ENCODE measurements around the gene BCL2.

BCL2 gene

DNA sequence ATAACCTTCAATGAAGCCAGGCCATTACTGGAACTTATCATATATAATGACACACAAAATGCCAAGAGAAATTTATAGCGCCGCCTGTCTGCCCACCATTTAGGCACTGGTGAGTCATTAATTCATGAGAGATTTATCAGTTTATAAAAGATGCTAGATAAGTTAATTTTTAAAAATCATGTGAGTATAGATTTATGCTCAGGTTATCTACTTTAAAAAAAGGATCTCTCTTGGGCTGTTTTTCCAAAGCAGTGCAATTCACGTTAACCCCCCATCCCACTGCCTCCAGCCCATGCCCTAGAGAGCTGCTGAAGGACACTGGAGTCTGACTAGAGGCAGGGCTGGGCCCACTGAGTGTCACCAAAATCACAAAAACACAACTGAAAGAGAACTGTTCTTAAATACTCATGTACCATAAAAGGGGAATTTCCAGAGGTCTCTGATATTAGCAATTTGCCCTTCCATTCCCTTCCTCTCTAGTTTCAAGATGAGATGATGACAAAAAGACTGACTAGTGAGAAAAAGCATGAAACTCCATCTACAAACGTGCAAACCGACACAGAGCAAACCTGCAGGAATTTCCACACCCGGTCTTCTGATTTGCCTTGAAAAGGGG, 160.8 kb downstream of the BCL2 start:
- Histone ChIP-seq H3K36me3 (no peaks in the 10 kb centered on the region), H3K4me3 (ENCODE audit: low read depth in 1 of 2, low read length in 1 of 2) (no peak overlapping the region), H3K27ac (no peak overlapping the region), H3K27me3 (no peaks in the 10 kb centered on the region), H3K9me3 (no peaks in the 10 kb centered on the region), H3K4me1 (ENCODE audit: control insufficient read depth in 1 of 2, insufficient read depth in 1 of 2, low read depth in 1 of 2, low read length in 1 of 2) (peaks cover 6 to 8% of the 10 kb centered on the region in 2 experiments)
- TF ChIP-seq, protein P1, sequence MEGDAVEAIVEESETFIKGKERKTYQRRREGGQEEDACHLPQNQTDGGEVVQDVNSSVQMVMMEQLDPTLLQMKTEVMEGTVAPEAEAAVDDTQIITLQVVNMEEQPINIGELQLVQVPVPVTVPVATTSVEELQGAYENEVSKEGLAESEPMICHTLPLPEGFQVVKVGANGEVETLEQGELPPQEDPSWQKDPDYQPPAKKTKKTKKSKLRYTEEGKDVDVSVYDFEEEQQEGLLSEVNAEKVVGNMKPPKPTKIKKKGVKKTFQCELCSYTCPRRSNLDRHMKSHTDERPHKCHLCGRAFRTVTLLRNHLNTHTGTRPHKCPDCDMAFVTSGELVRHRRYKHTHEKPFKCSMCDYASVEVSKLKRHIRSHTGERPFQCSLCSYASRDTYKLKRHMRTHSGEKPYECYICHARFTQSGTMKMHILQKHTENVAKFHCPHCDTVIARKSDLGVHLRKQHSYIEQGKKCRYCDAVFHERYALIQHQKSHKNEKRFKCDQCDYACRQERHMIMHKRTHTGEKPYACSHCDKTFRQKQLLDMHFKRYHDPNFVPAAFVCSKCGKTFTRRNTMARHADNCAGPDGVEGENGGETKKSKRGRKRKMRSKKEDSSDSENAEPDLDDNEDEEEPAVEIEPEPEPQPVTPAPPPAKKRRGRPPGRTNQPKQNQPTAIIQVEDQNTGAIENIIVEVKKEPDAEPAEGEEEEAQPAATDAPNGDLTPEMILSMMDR (IDR thresholded peaks at IDR 0.05), result no peak

DNA sequence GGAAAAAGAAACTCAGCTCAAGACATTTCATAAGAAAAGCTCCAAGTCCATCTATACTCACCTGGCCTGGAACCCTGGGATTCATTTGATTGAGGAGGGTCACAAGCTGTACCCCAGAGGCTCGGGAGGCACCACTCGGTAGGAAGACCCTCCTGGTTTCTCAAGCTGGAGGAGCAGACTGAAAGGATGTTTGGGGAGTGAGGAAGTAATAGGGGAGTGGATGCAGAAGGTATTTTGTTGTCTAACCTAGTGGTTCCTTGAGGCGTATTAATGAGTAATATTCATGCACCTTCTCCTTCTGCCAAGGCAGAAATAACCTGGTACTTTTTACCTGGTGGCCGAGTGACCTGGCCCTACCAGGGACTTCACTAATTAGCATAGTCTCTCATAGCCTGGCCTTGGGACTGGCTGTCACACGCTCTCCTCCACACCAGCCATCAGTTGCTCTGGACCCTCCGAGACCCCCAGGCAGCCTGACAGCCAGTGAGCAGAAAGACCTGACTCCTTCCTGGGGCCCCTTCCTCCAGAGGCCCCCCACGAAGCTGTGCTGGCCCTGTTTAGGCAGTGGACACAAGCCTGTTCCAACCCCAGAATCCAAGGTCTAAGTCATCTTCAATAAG, 161.4 kb downstream of the BCL2 start:
- TF ChIP-seq, protein P1 (IDR thresholded peaks at IDR 0.05), result no peak
- no peak overlapping the region for H3K27ac ChIP-seq
- H3K4me1 ChIP-seq (ENCODE audit: control insufficient read depth in 1 of 2, insufficient read depth in 1 of 2, low read depth in 1 of 2, low read length in 1 of 2), result peaks cover 6 to 8% of the 10 kb centered on the region in 2 experiments
- no peaks in the 10 kb centered on the region for H3K36me3 ChIP-seq
- H3K27me3 ChIP-seq, result no peaks in the 10 kb centered on the region
- no peak overlapping the region for H3K4me3 ChIP-seq (ENCODE audit: low read depth in 1 of 2, low read length in 1 of 2)
- H3K9me3 ChIP-seq, result no peaks in the 10 kb centered on the region

DNA sequence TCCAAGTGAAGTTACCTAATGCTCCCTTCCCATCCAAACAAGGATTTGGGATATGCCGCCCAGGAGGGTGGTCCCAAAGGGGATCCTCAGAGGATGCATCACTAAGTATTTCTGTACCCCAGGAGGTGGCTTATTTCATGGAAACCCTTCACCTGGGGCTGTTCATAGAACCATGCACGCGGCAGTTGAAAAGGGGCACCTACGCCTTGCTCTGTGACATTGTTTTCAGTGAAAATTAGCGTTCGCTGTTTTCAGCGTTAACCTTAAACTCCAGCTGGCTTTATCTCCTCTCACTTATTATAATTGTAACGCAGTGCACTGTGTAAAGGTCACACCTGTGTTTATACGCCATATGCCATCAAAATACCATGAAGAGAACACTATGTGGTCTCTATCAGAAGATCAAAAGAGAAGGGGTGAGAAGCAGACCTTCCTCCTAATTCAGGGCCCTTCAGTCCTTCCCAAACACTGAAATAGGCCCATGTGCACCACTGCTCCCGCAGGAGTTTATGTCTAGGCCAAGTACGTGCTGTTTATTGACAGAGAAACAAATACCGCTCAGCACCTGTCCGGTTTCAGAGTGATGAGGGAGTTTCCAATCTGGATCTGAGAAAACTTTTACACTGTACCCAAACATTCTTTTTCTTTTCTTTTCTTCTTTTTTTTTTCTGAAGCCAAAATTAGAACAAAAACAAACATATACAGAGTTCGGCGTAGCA, 162.1 kb downstream of the BCL2 start:
- TF ChIP-seq, protein P1 (IDR thresholded peaks at IDR 0.05), result no peak
- Histone ChIP-seq H3K27ac (no peak overlapping the region), H3K36me3 (no peaks in the 10 kb centered on the region), H3K4me3 (ENCODE audit: low read depth in 1 of 2, low read length in 1 of 2) (no peak overlapping the region), H3K4me1 (ENCODE audit: control insufficient read depth in 1 of 2, insufficient read depth in 1 of 2, low read depth in 1 of 2, low read length in 1 of 2) (peaks cover 6 to 8% of the 10 kb centered on the region in 2 experiments), H3K9me3 (no peaks in the 10 kb centered on the region), H3K27me3 (no peaks in the 10 kb centered on the region)

DNA sequence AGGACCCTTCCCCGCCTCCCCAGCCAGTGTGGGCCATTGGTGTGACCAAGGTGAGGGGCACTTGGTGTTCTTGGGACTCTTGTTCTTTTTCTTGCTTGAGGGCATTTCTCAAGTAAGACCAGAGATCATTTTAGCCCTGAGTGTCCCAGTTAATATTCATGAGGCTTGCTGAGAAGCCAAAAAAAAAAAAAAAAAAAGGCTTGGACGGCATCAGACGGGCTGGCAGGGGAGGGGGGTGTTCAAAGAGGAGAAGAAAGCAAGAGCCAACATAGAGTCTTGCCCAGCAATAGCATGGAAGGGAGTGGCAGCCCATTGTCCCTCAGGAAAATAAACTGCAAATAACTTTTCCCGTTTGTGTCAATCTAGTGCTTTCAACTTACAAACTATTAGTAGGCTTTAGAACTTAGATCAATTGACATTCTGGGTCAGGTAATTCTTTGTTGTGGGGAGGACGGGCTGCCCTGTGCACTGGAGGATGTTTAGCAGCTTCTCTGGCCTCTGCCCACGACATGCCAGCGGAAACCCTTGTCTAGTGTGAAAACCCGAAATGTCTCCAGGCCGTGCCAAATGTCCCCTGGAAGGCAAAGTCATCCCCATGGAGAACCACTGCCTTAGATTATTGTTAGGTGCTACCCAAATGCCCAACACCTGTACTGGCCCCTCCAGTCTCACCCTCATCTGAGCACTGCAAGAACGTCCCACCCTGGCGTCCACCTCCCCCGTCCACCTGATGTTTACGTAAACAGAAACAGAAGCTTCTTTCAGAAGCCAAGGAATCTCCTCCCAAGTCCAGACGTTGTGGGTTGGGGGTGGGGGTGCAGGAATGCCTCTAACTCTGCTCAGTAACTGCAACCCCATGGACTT, 163.4 kb downstream of the BCL2 start:
- H3K4me1 ChIP-seq (ENCODE audit: control insufficient read depth in 1 of 2, insufficient read depth in 1 of 2, low read depth in 1 of 2, low read length in 1 of 2), result peaks cover 6 to 8% of the 10 kb centered on the region in 2 experiments

More for the DNA sequence above, 163.4 kb downstream of the BCL2 start:
- Histone ChIP-seq H3K27me3 (no peaks in the 10 kb centered on the region), H3K4me3 (ENCODE audit: low read depth in 1 of 2, low read length in 1 of 2) (peak overlapping the region in 1 of 2 experiments; percentile 35), H3K36me3 (no peaks in the 10 kb centered on the region), H3K27ac (no peak overlapping the region), H3K9me3 (no peaks in the 10 kb centered on the region)
- TF ChIP-seq, protein P1 (IDR thresholded peaks at IDR 0.05), result no peak

All from neutrophil (primary cell).